Vagina (tissue), 2 donors: ENCODE data around the gene ZBTB47. TPM values are rescaled to one million over a fixed set of nuclear protein-coding genes. Genes with fewer than 3 reads are reported as not detected.

ENCODE experiments used
- DNase-seq, 2 donors: peaks; one replicate each; pipeline ENCODE4 v3.0.0-alpha.2; 2017; ENCODE audit errors: extremely low spot score in 2 of 2
- H3K27ac ChIP-seq: fragments of 200-600 bp; sonication (generic); one replicate; pipeline ENCODE4 v1.5.1; 2019
- H3K27me3 ChIP-seq: fragments of 200-600 bp; sonication (generic); one replicate; pipeline ENCODE4 v1.5.1; 2019
- H3K36me3 ChIP-seq, 2 donors: fragments of 200-600 bp; sonication (generic); one replicate each; pipeline ENCODE4 v1.5.1; 2017 to 2019
- H3K4me1 ChIP-seq: fragments of 200-600 bp; sonication (generic); one replicate; pipeline ENCODE4 v1.5.1; 2019
- H3K4me3 ChIP-seq, 2 donors: fragments of 200-600 bp; sonication (generic); 1 replicate in 1 of 2; 2 replicates in 1 of 2; pipeline ENCODE4 v1.5.1; 2016 to 2019
- H3K9me3 ChIP-seq: fragments of 200-600 bp; sonication (generic); one replicate; pipeline ENCODE4 v1.5.1; 2019
- POLR2A ChIP-seq, 2 donors: fragments of 450-650 bp; IDR thresholded peaks; one replicate each; pipeline ENCODE4 v1.6.1; 2017; ENCODE audit warnings: antibody characterized with exemption in 2 of 2, mild to moderate bottlenecking in 2 of 2, moderate library complexity in 2 of 2
- POLR2AphosphoS5 ChIP-seq, 2 donors: sonication (generic); formaldehyde crosslinking; IDR thresholded peaks; one replicate each; pipeline ENCODE4 v1.9.0; 2017; ENCODE audit warnings: antibody characterized with exemption in 2 of 2, mild to moderate bottlenecking in 2 of 2, low read depth in 1 of 2; ENCODE audit not compliant: insufficient read depth in 1 of 2
- intact Hi-C: fragments of 100-400 bp; cut with DNase I; formaldehyde crosslinking; loops from one replicate; pipeline ENCODE4 v1.15.1; 2023
- total RNA-seq: library from RNA; depleted of rRNA; stranded (reverse); fragments of >200 nt; gene quantifications from one replicate; pipeline ENCODE4 v1.2.3, GENCODE V29; 2016
- TF ChIP-seq, protein P1 (sequence below), 3 experiments: fragments of 450-650 bp in 2 of 3; fragments of 200-600 bp in 1 of 3; sonication (generic) in 1 of 3; IDR thresholded peaks; one replicate each; pipeline ENCODE4 v1.5.1; 2017 to 2019; ENCODE audit warnings: antibody characterized with exemption in 3 of 3, mild to moderate bottlenecking in 2 of 3, moderate library complexity in 2 of 3

ZBTB47 gene
- total RNA-seq, 1 donor from 2014 or later, result 47.9 TPM

DNA sequence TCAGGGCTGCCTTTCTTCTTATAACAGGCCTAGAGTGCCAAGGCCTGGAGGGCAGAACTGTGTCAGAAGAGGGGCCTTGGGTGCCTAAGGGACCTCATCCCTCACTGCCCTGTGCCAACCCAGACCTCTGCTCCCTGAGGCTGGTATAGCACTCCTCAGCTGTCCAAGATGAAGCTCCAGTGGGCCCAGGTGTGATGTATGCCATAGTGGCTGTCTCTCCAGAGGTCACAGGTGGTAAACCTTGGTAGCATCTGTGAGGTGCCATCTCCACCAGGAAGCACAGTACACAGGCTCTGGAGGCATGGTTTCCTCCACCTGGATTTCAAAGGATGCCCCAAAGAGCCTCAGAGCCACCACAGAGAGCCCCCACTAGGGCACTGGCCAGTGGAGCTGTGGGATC, 19.6 kb downstream of the ZBTB47 start:
- H3K9me3 ChIP-seq, result no peaks in the 10 kb centered on the region

DNA sequence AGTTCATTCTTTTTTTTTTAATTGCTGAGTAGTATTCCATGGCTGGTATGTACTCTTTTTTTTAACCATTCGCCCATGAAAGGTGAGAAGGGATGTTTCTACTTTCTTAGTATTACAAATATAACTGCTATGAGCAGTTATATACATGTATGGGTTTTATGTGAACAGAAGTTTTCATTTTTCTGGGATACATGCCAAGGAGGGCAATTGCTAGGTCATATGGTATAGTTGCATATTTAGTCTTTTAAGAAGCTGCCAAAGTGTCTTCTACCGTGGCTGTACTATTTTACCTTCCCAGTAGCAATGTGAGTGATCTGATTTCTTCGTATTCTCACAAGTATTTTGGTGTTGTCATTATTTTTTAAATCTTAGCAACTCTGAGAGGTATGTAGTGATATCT, 20.6 kb downstream of the ZBTB47 start:
- H3K36me3 ChIP-seq, result no peaks in the 10 kb centered on the region
- H3K27ac ChIP-seq, result no peak overlapping the region
- no peak for DNase-seq
- no peaks in the 10 kb centered on the region for H3K9me3 ChIP-seq
- intact Hi-C loops, result no loop called here
- no peak for TF ChIP-seq POLR2A (IDR thresholded peaks at IDR 0.05)
- TF ChIP-seq POLR2AphosphoS5 (IDR thresholded peaks at IDR 0.05; ENCODE audit: insufficient read depth in 1 of 2, low read depth in 1 of 2), result no peak
- TF ChIP-seq, protein P1, sequence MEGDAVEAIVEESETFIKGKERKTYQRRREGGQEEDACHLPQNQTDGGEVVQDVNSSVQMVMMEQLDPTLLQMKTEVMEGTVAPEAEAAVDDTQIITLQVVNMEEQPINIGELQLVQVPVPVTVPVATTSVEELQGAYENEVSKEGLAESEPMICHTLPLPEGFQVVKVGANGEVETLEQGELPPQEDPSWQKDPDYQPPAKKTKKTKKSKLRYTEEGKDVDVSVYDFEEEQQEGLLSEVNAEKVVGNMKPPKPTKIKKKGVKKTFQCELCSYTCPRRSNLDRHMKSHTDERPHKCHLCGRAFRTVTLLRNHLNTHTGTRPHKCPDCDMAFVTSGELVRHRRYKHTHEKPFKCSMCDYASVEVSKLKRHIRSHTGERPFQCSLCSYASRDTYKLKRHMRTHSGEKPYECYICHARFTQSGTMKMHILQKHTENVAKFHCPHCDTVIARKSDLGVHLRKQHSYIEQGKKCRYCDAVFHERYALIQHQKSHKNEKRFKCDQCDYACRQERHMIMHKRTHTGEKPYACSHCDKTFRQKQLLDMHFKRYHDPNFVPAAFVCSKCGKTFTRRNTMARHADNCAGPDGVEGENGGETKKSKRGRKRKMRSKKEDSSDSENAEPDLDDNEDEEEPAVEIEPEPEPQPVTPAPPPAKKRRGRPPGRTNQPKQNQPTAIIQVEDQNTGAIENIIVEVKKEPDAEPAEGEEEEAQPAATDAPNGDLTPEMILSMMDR (IDR thresholded peaks at IDR 0.05), result no peak
- no peak overlapping the region for H3K4me3 ChIP-seq
- no peaks in the 10 kb centered on the region for H3K27me3 ChIP-seq
- no peaks in the 10 kb centered on the region for H3K4me1 ChIP-seq

More for the DNA sequence above, 19.6 kb downstream of the ZBTB47 start:
- intact Hi-C loops, result no loop called here
- DNase-seq, result no peak
- no peak overlapping the region for H3K4me3 ChIP-seq
- H3K4me1 ChIP-seq, result peaks cover 3% of the 10 kb centered on the region
- H3K27ac ChIP-seq, result no peak overlapping the region
- H3K36me3 ChIP-seq, result no peaks in the 10 kb centered on the region
- TF ChIP-seq POLR2AphosphoS5 (IDR thresholded peaks at IDR 0.05; ENCODE audit: insufficient read depth in 1 of 2, low read depth in 1 of 2), result no peak
- no peak for TF ChIP-seq POLR2A (IDR thresholded peaks at IDR 0.05)
- TF ChIP-seq, protein P1 (IDR thresholded peaks at IDR 0.05), result no peak
- no peaks in the 10 kb centered on the region for H3K27me3 ChIP-seq

DNA sequence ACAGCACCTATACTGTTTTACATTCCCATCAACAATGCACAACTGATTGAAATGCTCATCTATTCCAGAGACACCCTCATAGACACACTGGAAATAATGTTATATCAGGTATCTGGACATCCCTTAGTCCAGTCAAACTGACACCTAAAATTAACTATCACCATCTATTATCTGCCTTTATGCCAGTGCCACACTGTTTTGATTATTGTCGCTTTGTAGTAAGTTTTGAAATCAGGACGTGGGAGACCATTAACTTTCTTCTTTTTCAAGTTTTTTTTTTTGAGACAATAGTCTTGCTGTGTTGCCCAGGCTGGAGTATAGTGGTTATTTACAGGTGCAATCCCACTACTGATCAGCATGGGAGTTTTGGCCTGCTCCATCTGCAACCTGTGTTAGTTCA, 22.4 kb downstream of the ZBTB47 start:
- Histone ChIP-seq H3K27me3 (no peaks in the 10 kb centered on the region), H3K4me3 (no peak overlapping the region), H3K36me3 (no peaks in the 10 kb centered on the region), H3K27ac (no peak overlapping the region), H3K4me1 (no peaks in the 10 kb centered on the region), H3K9me3 (no peaks in the 10 kb centered on the region)
- no peak for DNase-seq
- TF ChIP-seq, protein P1 (IDR thresholded peaks at IDR 0.05), result no peak
- TF ChIP-seq POLR2A (IDR thresholded peaks at IDR 0.05) (no peak), POLR2AphosphoS5 (IDR thresholded peaks at IDR 0.05; ENCODE audit: insufficient read depth in 1 of 2, low read depth in 1 of 2) (no peak)
- intact Hi-C loops, result no loop called here

DNA sequence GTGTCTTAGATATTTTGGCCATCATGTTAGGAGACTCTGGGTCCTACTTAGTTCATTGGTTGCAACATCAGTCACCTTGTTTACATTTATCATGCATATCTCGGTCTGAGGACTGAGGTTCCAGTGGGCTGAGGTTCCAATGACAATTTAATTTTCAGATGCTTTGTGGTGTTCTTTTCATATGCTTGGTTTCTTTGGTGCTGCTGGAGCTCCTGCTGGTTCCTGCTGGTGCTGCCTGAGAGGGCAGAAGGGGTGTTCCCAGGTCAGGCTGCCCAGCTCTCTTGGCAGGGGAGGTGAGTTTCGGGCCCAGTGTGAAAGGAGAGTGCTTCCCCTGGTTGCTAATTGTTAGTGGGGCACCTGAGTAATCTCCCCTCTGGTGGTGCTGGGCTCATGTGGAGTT, 24.9 kb downstream of the ZBTB47 start:
- Histone ChIP-seq H3K27me3 (no peaks in the 10 kb centered on the region), H3K36me3 (no peaks in the 10 kb centered on the region), H3K27ac (no peak overlapping the region), H3K4me3 (no peak overlapping the region), H3K9me3 (no peaks in the 10 kb centered on the region), H3K4me1 (peaks cover 3% of the 10 kb centered on the region)
- TF ChIP-seq, protein P1 (IDR thresholded peaks at IDR 0.05), result no peak
- TF ChIP-seq POLR2AphosphoS5 (IDR thresholded peaks at IDR 0.05; ENCODE audit: insufficient read depth in 1 of 2, low read depth in 1 of 2), result no peak
- TF ChIP-seq POLR2A (IDR thresholded peaks at IDR 0.05), result no peak
- DNase-seq, result no peak
- intact Hi-C loops, result no loop called here

DNA sequence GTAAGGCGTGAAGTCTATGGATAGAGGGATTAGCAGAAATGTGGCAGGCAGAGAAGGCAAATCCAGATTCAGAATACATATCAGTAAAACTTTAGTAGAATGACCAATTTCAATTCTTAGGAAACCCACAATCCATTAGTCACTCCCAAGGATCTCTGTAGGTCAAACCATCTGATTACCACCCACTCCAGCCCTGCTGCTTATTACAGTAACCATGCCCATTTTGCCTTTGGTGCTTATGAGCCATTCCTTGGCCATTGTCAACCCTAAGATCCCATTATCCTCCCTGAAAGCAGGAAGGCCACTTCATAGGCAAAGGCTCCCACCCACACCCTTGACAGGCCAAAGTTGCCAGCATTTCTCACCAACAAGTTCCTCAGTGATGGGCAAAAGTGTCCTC, 26.8 kb downstream of the ZBTB47 start:
- DNase-seq, result no peak
- no peak overlapping the region for H3K4me3 ChIP-seq
- intact Hi-C loops, result no loop called here

More for the DNA sequence above, 26.8 kb downstream of the ZBTB47 start:
- TF ChIP-seq POLR2AphosphoS5 (IDR thresholded peaks at IDR 0.05; ENCODE audit: insufficient read depth in 1 of 2, low read depth in 1 of 2) (no peak), POLR2A (IDR thresholded peaks at IDR 0.05) (no peak)
- TF ChIP-seq, protein P1 (IDR thresholded peaks at IDR 0.05), result no peak
- peaks cover 20% of the 10 kb centered on the region for H3K4me1 ChIP-seq
- H3K27me3 ChIP-seq, result no peaks in the 10 kb centered on the region
- no peaks in the 10 kb centered on the region for H3K9me3 ChIP-seq
- no peaks in the 10 kb centered on the region for H3K36me3 ChIP-seq
- H3K27ac ChIP-seq, result no peak overlapping the region
